Karpas-422 (cell line): ENCODE results near the gene CTXN3. TPM values are rescaled to one million over a fixed set of nuclear protein-coding genes. Genes with fewer than 3 reads are reported as not detected.

Experiments used
- DNase-seq: peaks from one replicate; pipeline ENCODE4 v3.0.0-alpha.2; 2015
- H2AFZ ChIP-seq: fragments of 200-600 bp; sonication (generic); 2 replicates; pipeline ENCODE4 v1.6.1; 2014; ENCODE audit warnings: antibody characterized with exemption, low read length, mixed read lengths
- H3K27ac ChIP-seq: fragments of 200-600 bp; sonication (generic); 2 replicates; pipeline ENCODE4 v1.5.1; 2014; ENCODE audit warnings: mild to moderate bottlenecking, low read length, moderate library complexity
- H3K27me3 ChIP-seq: fragments of 200-600 bp; sonication (generic); 2 replicates; pipeline ENCODE4 v1.6.1; 2014; ENCODE audit warnings: low read length, mixed read lengths
- H3K36me3 ChIP-seq: fragments of 200-600 bp; sonication (generic); 2 replicates; pipeline ENCODE4 v1.6.1; 2014; ENCODE audit warnings: low read length, mixed read lengths; ENCODE audit not compliant: insufficient read depth
- H3K4me1 ChIP-seq: fragments of 200-600 bp; sonication (generic); 2 replicates; pipeline ENCODE4 v1.6.1; 2014; ENCODE audit warnings: mild to moderate bottlenecking, low read length, mixed read lengths
- H3K4me2 ChIP-seq: fragments of 200-600 bp; sonication (generic); 2 replicates; pipeline ENCODE4 v1.6.1; 2014; ENCODE audit warnings: low read length, low read depth, mild to moderate bottlenecking; ENCODE audit not compliant: poor library complexity, severe bottlenecking
- H3K4me3 ChIP-seq: fragments of 200-600 bp; sonication (generic); 2 replicates; pipeline ENCODE4 v1.5.1; 2014; ENCODE audit warnings: mild to moderate bottlenecking, antibody characterized with exemption, low read length, mixed read lengths
- H3K79me2 ChIP-seq: fragments of 200-600 bp; sonication (generic); 2 replicates; pipeline ENCODE4 v1.6.1; 2014; ENCODE audit warnings: mild to moderate bottlenecking, low read length, mixed read lengths
- H3K9ac ChIP-seq: fragments of 200-600 bp; sonication (generic); 2 replicates; pipeline ENCODE4 v1.6.0; 2014; ENCODE audit warnings: low read length
- H3K9me2 ChIP-seq: fragments of 200-600 bp; sonication (generic), shearing (Covaris generic); replicated peaks from 2 replicates; pipeline ENCODE4 v1.6.0; 2014; ENCODE audit warnings: mild to moderate bottlenecking, low read length, moderate library complexity; ENCODE audit not compliant: insufficient read depth
- H3K9me3 ChIP-seq: fragments of 300-700, 200-600 bp; sonication (generic); 2 replicates; pipeline ENCODE4 v1.6.1; 2014; ENCODE audit warnings: low read length, mixed read lengths
- H4K20me1 ChIP-seq: fragments of 200-600 bp; sonication (generic); 2 replicates; pipeline ENCODE4 v1.6.1; 2014; ENCODE audit warnings: mild to moderate bottlenecking, antibody characterized with exemption, low read length, low read depth; ENCODE audit not compliant: insufficient read depth
- total RNA-seq: library from RNA; depleted of rRNA; stranded (reverse); fragments of >200 nt; shearing (Covaris generic); gene quantifications from 2 replicates; pipeline ENCODE4 v1.2.3, GENCODE V29; 2014; ENCODE audit warnings: low replicate concordance

CTXN3 gene
- total RNA-seq, 1 experiment from 2014 or later, result not detected

DNA sequence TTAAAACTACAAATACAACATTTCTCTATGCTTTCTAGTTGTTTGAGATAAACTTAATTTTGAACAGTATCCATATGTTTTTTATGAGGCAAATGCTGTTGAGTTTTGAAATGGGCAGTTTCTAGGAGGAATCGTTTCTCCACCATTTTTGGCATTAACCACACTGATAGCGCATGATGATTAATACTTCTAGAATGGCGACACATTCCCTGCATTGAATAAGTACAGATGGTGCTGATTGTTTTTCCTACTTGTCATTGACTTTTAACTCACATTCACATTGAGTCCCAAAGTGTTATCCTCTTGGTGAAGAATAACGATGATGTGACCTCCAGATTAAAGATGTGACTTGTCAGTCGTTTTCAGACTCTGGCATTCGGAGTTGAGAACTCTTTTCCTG lies 47.8 kb downstream of the CTXN3 start:
- Histone ChIP-seq H3K27ac (no peak overlapping the region), H2AFZ (no peak overlapping the region), H3K9ac (no peak overlapping the region)

DNA sequence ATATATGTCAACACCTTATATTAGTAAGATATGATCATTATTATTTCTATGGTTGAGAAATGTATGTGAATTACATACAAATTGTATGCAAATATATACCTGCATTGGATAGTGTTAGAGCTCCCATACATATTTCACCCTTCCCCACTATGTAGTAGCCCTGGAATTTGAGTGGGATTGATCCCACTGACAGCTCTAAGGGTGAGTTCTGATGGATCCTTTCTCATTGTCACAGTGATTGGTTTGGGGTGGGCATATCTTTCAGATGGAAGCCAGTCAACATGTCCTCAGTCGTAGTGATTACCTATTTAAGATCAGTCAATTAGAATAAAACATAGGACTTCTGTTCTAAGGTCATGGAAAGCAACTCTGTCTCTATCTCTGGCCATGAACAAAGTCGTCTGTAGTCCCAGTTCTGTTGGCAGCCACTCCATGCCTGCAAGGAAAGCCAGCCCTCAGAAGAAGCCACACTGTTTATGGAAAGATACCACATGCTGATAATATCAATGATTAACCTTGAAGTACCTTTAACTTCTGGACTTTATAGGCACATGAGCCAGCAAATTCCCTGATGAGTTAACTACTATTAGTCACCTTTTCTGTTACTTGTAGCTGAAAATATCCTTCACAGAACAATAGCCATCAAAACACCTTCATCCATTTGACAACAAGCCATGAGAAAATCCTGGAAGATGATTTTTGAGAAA lies 49.2 kb downstream of the CTXN3 start:
- Histone ChIP-seq H3K4me1 (no peaks in the 10 kb centered on the region), H3K36me3 (no peaks in the 10 kb centered on the region), H3K27me3 (no peaks in the 10 kb centered on the region), H3K27ac (no peak overlapping the region), H2AFZ (no peak overlapping the region), H3K4me3 (no peak overlapping the region), H4K20me1 (no peaks in the 10 kb centered on the region), H3K9me2 (no peaks in the 10 kb centered on the region), H3K79me2 (no peaks in the 10 kb centered on the region), H3K9me3 (no peaks in the 10 kb centered on the region), H3K4me2 (no peak overlapping the region), H3K9ac (no peak overlapping the region)
- DNase-seq, result no peak

More for the DNA sequence above, 47.8 kb downstream of the CTXN3 start:
- no peak for DNase-seq
- Histone ChIP-seq H3K4me2 (no peak overlapping the region), H3K79me2 (no peaks in the 10 kb centered on the region), H4K20me1 (no peaks in the 10 kb centered on the region), H3K4me1 (no peaks in the 10 kb centered on the region), H3K27me3 (no peaks in the 10 kb centered on the region), H3K36me3 (no peaks in the 10 kb centered on the region), H3K9me3 (no peaks in the 10 kb centered on the region), H3K4me3 (no peak overlapping the region), H3K9me2 (no peaks in the 10 kb centered on the region)

- H3K79me2 ChIP-seq, result no peaks in the 10 kb centered on the region
- H4K20me1 ChIP-seq, result no peaks in the 10 kb centered on the region
- H3K9me2 ChIP-seq, result no peaks in the 10 kb centered on the region
- no peak overlapping the region for H2AFZ ChIP-seq
- no peaks in the 10 kb centered on the region for H3K4me1 ChIP-seq
- no peaks in the 10 kb centered on the region for H3K9me3 ChIP-seq
- no peak overlapping the region for H3K27ac ChIP-seq
- H3K9ac ChIP-seq, result no peak overlapping the region
- no peak for DNase-seq
- no peaks in the 10 kb centered on the region for H3K36me3 ChIP-seq
- no peak overlapping the region for H3K4me2 ChIP-seq
- no peaks in the 10 kb centered on the region for H3K27me3 ChIP-seq
- H3K4me3 ChIP-seq, result no peak overlapping the region
Measured at GRCh38 chr5:127699416-127699815, 50.5 kb downstream of the CTXN3 start.

- Histone ChIP-seq H3K27me3 (no peaks in the 10 kb centered on the region), H3K9ac (no peak overlapping the region), H3K4me3 (no peak overlapping the region), H4K20me1 (no peaks in the 10 kb centered on the region), H2AFZ (no peak overlapping the region), H3K9me3 (no peaks in the 10 kb centered on the region), H3K36me3 (no peaks in the 10 kb centered on the region), H3K27ac (no peak overlapping the region), H3K4me1 (peaks cover 3% of the 10 kb centered on the region), H3K79me2 (no peaks in the 10 kb centered on the region), H3K9me2 (no peaks in the 10 kb centered on the region), H3K4me2 (no peak overlapping the region)
- DNase-seq, result no peak
Measured at GRCh38 chr5:127700237-127700766, 51.4 kb downstream of the CTXN3 start.

DNA sequence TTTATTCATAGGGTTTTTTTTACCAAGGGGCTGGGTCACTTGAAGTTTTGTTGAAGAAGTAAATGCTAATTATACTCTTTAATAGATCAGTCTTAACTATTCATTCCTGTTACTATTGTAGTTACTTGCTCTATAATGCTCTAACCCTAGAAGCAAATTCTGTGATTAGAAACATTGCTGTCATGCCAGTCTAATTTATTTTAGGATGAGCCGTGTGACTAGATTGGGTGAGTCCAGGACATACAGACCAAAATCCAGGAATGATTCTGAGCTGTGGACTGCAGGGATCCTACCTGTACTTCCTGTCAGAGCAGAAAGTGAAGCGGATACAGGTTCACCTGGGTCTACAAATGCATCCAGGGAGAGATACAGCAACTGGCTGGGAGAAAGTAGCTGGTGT lies 53.6 kb downstream of the CTXN3 start:
- no peak overlapping the region for H3K4me2 ChIP-seq
- no peaks in the 10 kb centered on the region for H3K9me2 ChIP-seq
- H3K27ac ChIP-seq, result no peak overlapping the region
- no peak for DNase-seq
- no peak overlapping the region for H3K4me3 ChIP-seq
- no peak overlapping the region for H2AFZ ChIP-seq
- no peaks in the 10 kb centered on the region for H3K79me2 ChIP-seq
- no peaks in the 10 kb centered on the region for H4K20me1 ChIP-seq
- peaks cover 3% of the 10 kb centered on the region for H3K4me1 ChIP-seq
- H3K27me3 ChIP-seq, result no peaks in the 10 kb centered on the region
- no peaks in the 10 kb centered on the region for H3K9me3 ChIP-seq
- no peaks in the 10 kb centered on the region for H3K36me3 ChIP-seq
- no peak overlapping the region for H3K9ac ChIP-seq

DNA sequence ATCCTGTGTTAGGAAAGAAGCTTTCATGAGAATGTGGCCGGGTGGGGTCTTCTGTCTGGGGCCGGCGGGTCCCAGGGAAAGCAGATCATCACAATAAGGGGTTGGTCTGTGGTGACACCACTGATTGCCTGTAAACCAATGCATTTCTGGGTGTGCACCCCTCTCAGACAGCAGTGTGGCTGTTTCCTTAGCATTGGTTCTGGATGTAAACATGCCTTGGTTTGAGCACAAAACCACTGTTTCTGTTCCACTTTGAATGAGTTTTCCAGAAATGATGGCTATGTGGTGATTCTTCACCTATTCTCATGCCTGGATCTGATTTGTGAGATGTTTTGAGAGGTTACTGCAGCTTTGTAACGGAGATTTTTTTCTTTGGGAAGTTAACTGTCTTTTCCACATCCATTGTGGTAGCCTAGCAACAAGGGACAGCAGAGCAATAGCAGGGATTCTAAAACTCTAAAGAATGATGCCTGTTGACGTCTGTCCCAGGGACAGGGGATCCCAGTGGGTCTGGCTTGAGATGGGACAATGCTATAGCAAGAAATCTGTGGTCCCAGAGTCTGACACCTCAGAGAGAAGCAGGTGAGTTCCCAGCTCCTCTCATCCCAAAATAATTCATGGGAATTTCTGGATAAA lies 54.2 kb downstream of the CTXN3 start, which contains the start of gene CCDC192:
Gene CCDC192 (plus strand): TSS at position 466 of the 636 bp plus-strand sequence. CDS start 55 bp downstream, at position 521.
- Histone ChIP-seq H3K79me2 (no peaks in the 10 kb centered on the region), H3K9ac (no peak within 1 kb of the TSS), H2AFZ (no peak within 1 kb of the TSS), H3K27ac (no peak within 1 kb of the TSS), H4K20me1 (no peaks in the 10 kb centered on the region), H3K9me2 (no peaks in the 10 kb centered on the region), H3K27me3 (no peaks in the 10 kb centered on the region), H3K4me3 (no peak within 1 kb of the TSS), H3K4me2 (no peak within 1 kb of the TSS), H3K9me3 (no peaks in the 10 kb centered on the region), H3K36me3 (no peaks in the 10 kb centered on the region), H3K4me1 (peaks cover 3% of the 10 kb centered on the region)
- DNase-seq, result no peak

- Histone ChIP-seq H3K4me3 (no peak overlapping the region), H4K20me1 (no peaks in the 10 kb centered on the region), H3K36me3 (no peaks in the 10 kb centered on the region), H3K27me3 (no peaks in the 10 kb centered on the region), H3K27ac (no peak overlapping the region), H2AFZ (no peak overlapping the region), H3K9ac (no peak overlapping the region), H3K4me2 (no peak overlapping the region), H3K9me2 (no peaks in the 10 kb centered on the region), H3K79me2 (no peaks in the 10 kb centered on the region), H3K4me1 (peaks cover 3% of the 10 kb centered on the region), H3K9me3 (no peaks in the 10 kb centered on the region)
- DNase-seq, result peak; percentile 50
Measured at GRCh38 chr5:127705120-127705892, 56.4 kb downstream of the CTXN3 start.

DNA sequence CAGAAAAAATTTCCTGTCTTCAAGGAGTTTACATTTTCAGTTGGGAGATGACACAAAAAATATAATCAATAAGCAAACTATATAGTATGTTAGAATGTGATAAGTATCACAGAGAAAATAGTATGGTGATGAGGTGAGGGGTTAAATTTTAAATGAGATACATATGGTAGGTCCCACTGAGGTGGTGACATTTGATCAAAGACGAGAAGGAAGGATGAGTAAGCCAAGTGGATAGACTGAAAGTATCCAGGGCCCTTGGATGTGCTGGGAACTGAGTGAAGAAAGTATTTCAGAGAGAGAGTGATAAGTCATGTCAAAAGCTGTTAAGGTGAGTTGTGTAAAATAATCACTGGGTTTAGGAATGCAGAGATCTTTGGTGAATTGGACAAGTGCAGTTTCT lies 57.8 kb downstream of the CTXN3 start:
- Histone ChIP-seq H3K36me3 (no peaks in the 10 kb centered on the region), H3K9me2 (no peaks in the 10 kb centered on the region), H3K9me3 (no peaks in the 10 kb centered on the region), H3K79me2 (no peaks in the 10 kb centered on the region), H2AFZ (no peak overlapping the region), H3K27ac (no peak overlapping the region), H3K4me3 (no peak overlapping the region), H3K4me2 (no peak overlapping the region), H3K9ac (no peak overlapping the region), H3K4me1 (peaks cover 3% of the 10 kb centered on the region), H4K20me1 (no peaks in the 10 kb centered on the region), H3K27me3 (no peaks in the 10 kb centered on the region)
- DNase-seq, result no peak
